RWPE2 (cell line): Measurements from ENCODE around the gene SPRR3.

Experiments
- ATAC-seq: fragments of 200-7000 bp; cut with Tn5 transposase; 3 replicates; pipeline ENCODE4 v1.9.1; 2021; ENCODE audit warnings: low read depth
- DNase-seq: peaks from one replicate; pipeline ENCODE4 v3.0.0-alpha.2; 2020; ENCODE audit warnings: low spot score
- H3K27ac ChIP-seq: fragments of 450-650 bp; 2 replicates; pipeline ENCODE4 v1.5.1; 2017; ENCODE audit warnings: mild to moderate bottlenecking; ENCODE audit not compliant: poor library complexity, severe bottlenecking
- H3K27me3 ChIP-seq: fragments of 250-450 bp; sonication (Bioruptor Pico); 2 replicates; pipeline ENCODE4 v1.5.1; 2021; ENCODE audit warnings: mild to moderate bottlenecking, moderate library complexity; ENCODE audit not compliant: insufficient read depth, poor library complexity, severe bottlenecking
- H3K36me3 ChIP-seq: fragments of 250-450 bp; sonication (Bioruptor Pico); 2 replicates; pipeline ENCODE4 v1.5.1; 2020; ENCODE audit warnings: low read depth, mild to moderate bottlenecking, moderate library complexity
- H3K4me1 ChIP-seq: fragments of 250-450 bp; sonication (Bioruptor Pico); 2 replicates; pipeline ENCODE4 v1.5.1; 2021; ENCODE audit warnings: mild to moderate bottlenecking, moderate library complexity; ENCODE audit not compliant: insufficient read depth, poor library complexity, severe bottlenecking
- H3K4me3 ChIP-seq: fragments of 250-450 bp; sonication (Bioruptor Pico); 2 replicates; pipeline ENCODE4 v1.5.1; 2021; ENCODE audit warnings: mild to moderate bottlenecking, moderate library complexity; ENCODE audit not compliant: severe bottlenecking
- H3K9me3 ChIP-seq: fragments of 250-450 bp; sonication (Bioruptor Pico); 2 replicates; pipeline ENCODE4 v1.5.1; 2021; ENCODE audit warnings: mild to moderate bottlenecking, moderate library complexity; ENCODE audit not compliant: severe bottlenecking
- TF ChIP-seq, protein P1 (sequence below): fragments of 450-650 bp; IDR thresholded peaks from one replicate; pipeline ENCODE4 v1.5.1; 2017; ENCODE audit warnings: mild to moderate bottlenecking, moderate library complexity; ENCODE audit not compliant: poor library complexity, severe bottlenecking

The SPRR3 gene, protein sequence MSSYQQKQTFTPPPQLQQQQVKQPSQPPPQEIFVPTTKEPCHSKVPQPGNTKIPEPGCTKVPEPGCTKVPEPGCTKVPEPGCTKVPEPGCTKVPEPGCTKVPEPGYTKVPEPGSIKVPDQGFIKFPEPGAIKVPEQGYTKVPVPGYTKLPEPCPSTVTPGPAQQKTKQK

DNA sequence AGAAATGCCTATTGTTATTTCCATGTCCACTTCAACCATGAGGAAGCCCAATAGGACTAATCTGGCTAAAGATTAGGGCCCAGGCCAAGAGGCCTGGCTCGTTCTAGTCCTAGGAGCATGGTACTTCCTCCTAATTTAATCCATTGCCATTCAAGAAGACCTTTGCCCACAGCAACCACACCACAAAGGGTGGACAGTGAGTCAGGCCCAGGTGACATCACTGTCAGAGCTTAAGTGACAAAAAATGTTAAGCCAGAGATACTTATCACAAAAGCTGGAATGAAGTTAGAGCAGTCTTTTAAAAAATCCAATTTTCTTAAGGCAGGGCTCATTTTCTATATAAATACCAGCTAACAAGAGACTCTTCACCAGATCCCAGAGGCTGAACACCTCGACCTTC lies at the start of gene SPRR3:
TSS of gene SPRR3 (plus strand) at position 368 of the 400 bp plus-strand sequence. CDS start 1,272 bp downstream, outside the sequence.
- H3K9me3 ChIP-seq: no peaks in the 10 kb centered on the region
- H3K27ac ChIP-seq: no peak within 1 kb of the TSS
- ATAC-seq: no peak
- H3K4me3 ChIP-seq: no peak within 1 kb of the TSS
- H3K27me3 ChIP-seq: no peaks in the 10 kb centered on the region
- H3K4me1 ChIP-seq: no peaks in the 10 kb centered on the region
- TF ChIP-seq, protein P1, sequence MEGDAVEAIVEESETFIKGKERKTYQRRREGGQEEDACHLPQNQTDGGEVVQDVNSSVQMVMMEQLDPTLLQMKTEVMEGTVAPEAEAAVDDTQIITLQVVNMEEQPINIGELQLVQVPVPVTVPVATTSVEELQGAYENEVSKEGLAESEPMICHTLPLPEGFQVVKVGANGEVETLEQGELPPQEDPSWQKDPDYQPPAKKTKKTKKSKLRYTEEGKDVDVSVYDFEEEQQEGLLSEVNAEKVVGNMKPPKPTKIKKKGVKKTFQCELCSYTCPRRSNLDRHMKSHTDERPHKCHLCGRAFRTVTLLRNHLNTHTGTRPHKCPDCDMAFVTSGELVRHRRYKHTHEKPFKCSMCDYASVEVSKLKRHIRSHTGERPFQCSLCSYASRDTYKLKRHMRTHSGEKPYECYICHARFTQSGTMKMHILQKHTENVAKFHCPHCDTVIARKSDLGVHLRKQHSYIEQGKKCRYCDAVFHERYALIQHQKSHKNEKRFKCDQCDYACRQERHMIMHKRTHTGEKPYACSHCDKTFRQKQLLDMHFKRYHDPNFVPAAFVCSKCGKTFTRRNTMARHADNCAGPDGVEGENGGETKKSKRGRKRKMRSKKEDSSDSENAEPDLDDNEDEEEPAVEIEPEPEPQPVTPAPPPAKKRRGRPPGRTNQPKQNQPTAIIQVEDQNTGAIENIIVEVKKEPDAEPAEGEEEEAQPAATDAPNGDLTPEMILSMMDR: no peak
- no peak for DNase-seq
- H3K36me3 ChIP-seq: no peaks in the 10 kb centered on the region

DNA sequence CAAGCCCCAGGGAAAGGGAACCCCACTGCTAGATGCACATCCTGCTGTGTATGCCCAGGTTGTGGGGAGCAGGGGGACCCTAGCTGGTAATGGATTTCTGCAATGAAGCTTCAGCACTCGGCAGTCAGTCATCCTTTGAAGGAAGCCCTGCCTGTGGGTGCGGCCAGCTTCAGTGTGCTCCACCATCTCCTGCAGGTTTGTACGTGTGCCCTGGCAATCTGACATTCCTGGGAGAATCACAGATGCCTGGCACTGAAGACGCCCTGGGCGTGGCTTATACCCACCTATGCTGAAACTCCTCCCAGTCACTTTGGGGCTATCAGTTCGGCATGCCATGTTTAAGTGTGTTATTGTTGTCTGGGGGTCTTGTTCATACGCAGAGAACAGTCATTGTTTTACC lies 47.8 kb upstream of the SPRR3 start:
- Histone ChIP-seq H3K4me1 (peaks cover 22% of the 10 kb centered on the region), H3K27ac (peak overlapping the region; percentile 89), H3K4me3 (no peak overlapping the region), H3K9me3 (no peaks in the 10 kb centered on the region), H3K27me3 (no peaks in the 10 kb centered on the region), H3K36me3 (no peaks in the 10 kb centered on the region)
- TF ChIP-seq, protein P1: no peak
- ATAC-seq (peak; percentile 87), DNase-seq (peak; percentile 88)

DNA sequence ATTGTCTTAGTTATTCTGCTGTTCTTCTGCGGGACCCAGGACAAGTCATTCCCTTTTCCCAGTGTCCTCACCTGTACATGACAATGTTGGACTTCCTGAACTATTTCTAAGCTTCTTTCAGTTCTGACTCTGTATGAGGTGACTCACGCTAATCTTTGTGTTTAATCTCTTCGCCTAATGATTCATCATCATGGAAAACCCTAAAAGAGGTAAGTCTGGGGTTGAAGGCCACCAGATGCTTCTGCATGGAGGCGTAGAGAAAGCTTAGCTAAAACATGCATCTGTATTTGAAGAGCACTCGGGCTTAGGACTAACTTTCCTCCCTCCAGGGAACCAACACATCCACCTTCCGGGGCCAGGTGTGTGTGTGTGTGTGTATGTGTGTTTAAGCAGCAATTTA lies 47.1 kb upstream of the SPRR3 start:
- H3K4me1 ChIP-seq: peaks cover 22% of the 10 kb centered on the region
- H3K27me3 ChIP-seq: no peaks in the 10 kb centered on the region
- H3K9me3 ChIP-seq: no peaks in the 10 kb centered on the region
- H3K4me3 ChIP-seq: no peak overlapping the region
- H3K36me3 ChIP-seq: no peaks in the 10 kb centered on the region
- ATAC-seq (peak; percentile 90), DNase-seq (no peak)
- peak overlapping the region; percentile 89 for H3K27ac ChIP-seq
- TF ChIP-seq, protein P1: no peak

- TF ChIP-seq, protein P1: no peak
- no peaks in the 10 kb centered on the region for H3K27me3 ChIP-seq
Observed at GRCh38 chr1:152957561-152957960, 44.0 kb upstream of the SPRR3 start.

DNA sequence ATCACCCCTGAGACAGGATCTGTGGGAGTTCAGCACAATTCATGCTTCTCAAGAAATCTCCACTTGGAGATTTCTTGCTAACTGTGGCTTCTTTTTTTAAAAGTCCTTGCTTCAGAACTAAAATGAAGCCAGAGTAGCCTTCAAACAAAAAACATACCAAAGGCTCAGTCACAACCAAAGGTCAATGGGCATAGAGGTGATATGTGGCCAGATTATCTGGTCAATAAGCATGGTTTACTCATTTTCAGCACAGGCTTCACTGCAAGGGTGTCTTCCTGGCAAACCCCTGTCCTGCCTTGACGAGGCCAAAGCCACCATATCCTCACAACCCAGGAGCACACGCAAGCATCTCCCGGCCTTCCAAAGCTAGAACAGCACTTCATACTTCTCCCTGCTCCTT lies 42.3 kb upstream of the SPRR3 start:
- H3K27me3 ChIP-seq: no peaks in the 10 kb centered on the region
- H3K36me3 ChIP-seq: no peaks in the 10 kb centered on the region
- H3K4me3 ChIP-seq: no peak overlapping the region
- H3K4me1 ChIP-seq: peaks cover 8% of the 10 kb centered on the region
- no peak overlapping the region for H3K27ac ChIP-seq
- no peak for DNase-seq
- no peaks in the 10 kb centered on the region for H3K9me3 ChIP-seq
- ATAC-seq: no peak
- TF ChIP-seq, protein P1: no peak

More at GRCh38 chr1:152957561-152957960, 44.0 kb upstream of the SPRR3 start:
- Histone ChIP-seq H3K9me3 (no peaks in the 10 kb centered on the region), H3K27ac (no peak overlapping the region), H3K36me3 (no peaks in the 10 kb centered on the region), H3K4me1 (peaks cover 22% of the 10 kb centered on the region), H3K4me3 (no peak overlapping the region)
- ATAC-seq (no peak), DNase-seq (no peak)
